HCT116 (cell line): ENCODE measurements around the gene FOXN3.

ENCODE experiments used
- CEBPB ChIP-seq: IDR thresholded peaks from 2 replicates; pipeline ENCODE4 v1.6.1; 2012; ENCODE audit warnings: low read depth
- EZH2 ChIP-seq: fragments of 200-600 bp; sonication (generic); IDR thresholded peaks from 2 replicates; pipeline ENCODE4 v1.6.1; 2017; ENCODE audit warnings: antibody characterized with exemption, mixed run types
- EZH2phosphoT487 ChIP-seq: fragments of 200-600 bp; IDR thresholded peaks from 2 replicates; pipeline ENCODE4 v1.6.1; 2018; ENCODE audit warnings: antibody characterized with exemption, borderline replicate concordance
- POLR2A ChIP-seq: IDR thresholded peaks from 2 replicates; pipeline ENCODE4 v1.7.0; 2011; ENCODE audit warnings: borderline replicate concordance; ENCODE audit not compliant: insufficient read depth, insufficient read length; ENCODE audit errors: extremely low read depth
- POLR2AphosphoS5 ChIP-seq: IDR thresholded peaks from 2 replicates; pipeline ENCODE4 v1.6.1; 2011; ENCODE audit warnings: mild to moderate bottlenecking, low read depth, low read length, moderate library complexity
- RAD21 ChIP-seq: IDR thresholded peaks from 2 replicates; pipeline ENCODE4 v1.6.1; 2012; ENCODE audit warnings: low read depth, mild to moderate bottlenecking
- SP1 ChIP-seq: IDR thresholded peaks from 2 replicates; pipeline ENCODE4 v1.6.1; 2012; ENCODE audit warnings: low read depth
- ZNF274 ChIP-seq: fragments of 200-500 bp; sonication (Bioruptor generic); IDR thresholded peaks from 2 replicates; pipeline ENCODE4 v1.6.1; 2014; ENCODE audit warnings: mild to moderate bottlenecking, low read depth, low read length, inconsistent platforms
- TF ChIP-seq, protein P1 (sequence below), 3 experiments: fragments of 200-600 bp in 1 of 3; sonication (generic) in 1 of 3; IDR thresholded peaks in 2 of 3; conservative IDR thresholded peaks in 1 of 3; 2 replicates each; pipeline ENCODE4 v1.5.1; 2012 to 2017; ENCODE audit warnings: low read depth in 2 of 3, low read length in 2 of 3, antibody characterized with exemption in 1 of 3, borderline replicate concordance in 1 of 3, control low read depth in 1 of 3, mild to moderate bottlenecking in 1 of 3, mixed read lengths in 1 of 3, mixed run types in 1 of 3, moderate library complexity in 1 of 3; ENCODE audit not compliant: insufficient read depth in 1 of 3
- TF ChIP-seq, protein P2 (sequence below): IDR thresholded peaks from 2 replicates; pipeline ENCODE4 v1.6.1; 2012

GRCh38 chr14:89408907-89409700, 7.9 kb downstream of the FOXN3 start:
- TF ChIP-seq, protein P1, sequence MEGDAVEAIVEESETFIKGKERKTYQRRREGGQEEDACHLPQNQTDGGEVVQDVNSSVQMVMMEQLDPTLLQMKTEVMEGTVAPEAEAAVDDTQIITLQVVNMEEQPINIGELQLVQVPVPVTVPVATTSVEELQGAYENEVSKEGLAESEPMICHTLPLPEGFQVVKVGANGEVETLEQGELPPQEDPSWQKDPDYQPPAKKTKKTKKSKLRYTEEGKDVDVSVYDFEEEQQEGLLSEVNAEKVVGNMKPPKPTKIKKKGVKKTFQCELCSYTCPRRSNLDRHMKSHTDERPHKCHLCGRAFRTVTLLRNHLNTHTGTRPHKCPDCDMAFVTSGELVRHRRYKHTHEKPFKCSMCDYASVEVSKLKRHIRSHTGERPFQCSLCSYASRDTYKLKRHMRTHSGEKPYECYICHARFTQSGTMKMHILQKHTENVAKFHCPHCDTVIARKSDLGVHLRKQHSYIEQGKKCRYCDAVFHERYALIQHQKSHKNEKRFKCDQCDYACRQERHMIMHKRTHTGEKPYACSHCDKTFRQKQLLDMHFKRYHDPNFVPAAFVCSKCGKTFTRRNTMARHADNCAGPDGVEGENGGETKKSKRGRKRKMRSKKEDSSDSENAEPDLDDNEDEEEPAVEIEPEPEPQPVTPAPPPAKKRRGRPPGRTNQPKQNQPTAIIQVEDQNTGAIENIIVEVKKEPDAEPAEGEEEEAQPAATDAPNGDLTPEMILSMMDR (IDR thresholded peaks at IDR 0.05 in 2 of 3, conservative IDR thresholded peaks at IDR 0.05 in 1 of 3; ENCODE audit: borderline replicate concordance in 1 of 3, insufficient read depth in 1 of 3, low read depth in 2 of 3, low read length in 2 of 3) = no peak
- TF ChIP-seq EZH2 (no peak), RAD21 (no peak), CEBPB (no peak), POLR2A (no peak), ZNF274 (no peak), EZH2phosphoT487 (no peak), SP1 (no peak), POLR2AphosphoS5 (no peak)
- TF ChIP-seq, protein P2, sequence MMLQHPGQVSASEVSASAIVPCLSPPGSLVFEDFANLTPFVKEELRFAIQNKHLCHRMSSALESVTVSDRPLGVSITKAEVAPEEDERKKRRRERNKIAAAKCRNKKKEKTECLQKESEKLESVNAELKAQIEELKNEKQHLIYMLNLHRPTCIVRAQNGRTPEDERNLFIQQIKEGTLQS = no peak
